Activated T-helper 1 cell treated with anti-CD3 and anti-CD28 coated beads, Interleukin-12 subunit alpha, Interleukin-12 subunit beta, Interleukin-2, Interleukin-4 antibody, amounts not matched to agents 30 ng/mL and 10 ng/mL and 1 ng/mL, durations not matched to agents 14 hours and 24 hours and 36 hours (primary cell): ENCODE data around the gene P2RX3. TPM values are rescaled to one million over a fixed set of nuclear protein-coding genes. Genes with fewer than 3 reads are reported as not detected.

ENCODE experiments used
- DNase-seq: peaks from one replicate; pipeline ENCODE4 v3.0.0; 2021; ENCODE audit warnings: low spot score
- H3K27ac Mint-ChIP-seq: one replicate; pipeline ENCODE4 v1.8.0; 2021; ENCODE audit warnings: mild to moderate bottlenecking, mixed read lengths
- H3K27me3 Mint-ChIP-seq: one replicate; pipeline ENCODE4 v1.8.0; 2022; ENCODE audit warnings: mild to moderate bottlenecking, moderate library complexity, mixed read lengths; ENCODE audit not compliant: insufficient read depth
- H3K36me3 Mint-ChIP-seq: one replicate; pipeline ENCODE4 v1.8.0; 2021; ENCODE audit warnings: low read depth, mixed read lengths
- H3K4me1 Mint-ChIP-seq: one replicate; pipeline ENCODE4 v1.8.0; 2021; ENCODE audit warnings: low read depth, mixed read lengths
- H3K4me3 Mint-ChIP-seq: one replicate; pipeline ENCODE4 v1.8.0; 2021; ENCODE audit warnings: mild to moderate bottlenecking, moderate library complexity, mixed read lengths
- H3K9me3 Mint-ChIP-seq: one replicate; pipeline ENCODE4 v1.8.0; 2021; ENCODE audit warnings: mixed read lengths
- intact Hi-C: fragments of 100-400 bp; cut with micrococcal nuclease; formaldehyde crosslinking; loops from one replicate; pipeline ENCODE4 v1.15.1; 2024
- total RNA-seq: library from RNA; stranded (reverse); gene quantifications from 2 replicates; pipeline ENCODE4 v1.2.3, GENCODE V29; 2022

Gene P2RX3
- total RNA-seq, 1 donor from 2014 or later = not detected

DNA sequence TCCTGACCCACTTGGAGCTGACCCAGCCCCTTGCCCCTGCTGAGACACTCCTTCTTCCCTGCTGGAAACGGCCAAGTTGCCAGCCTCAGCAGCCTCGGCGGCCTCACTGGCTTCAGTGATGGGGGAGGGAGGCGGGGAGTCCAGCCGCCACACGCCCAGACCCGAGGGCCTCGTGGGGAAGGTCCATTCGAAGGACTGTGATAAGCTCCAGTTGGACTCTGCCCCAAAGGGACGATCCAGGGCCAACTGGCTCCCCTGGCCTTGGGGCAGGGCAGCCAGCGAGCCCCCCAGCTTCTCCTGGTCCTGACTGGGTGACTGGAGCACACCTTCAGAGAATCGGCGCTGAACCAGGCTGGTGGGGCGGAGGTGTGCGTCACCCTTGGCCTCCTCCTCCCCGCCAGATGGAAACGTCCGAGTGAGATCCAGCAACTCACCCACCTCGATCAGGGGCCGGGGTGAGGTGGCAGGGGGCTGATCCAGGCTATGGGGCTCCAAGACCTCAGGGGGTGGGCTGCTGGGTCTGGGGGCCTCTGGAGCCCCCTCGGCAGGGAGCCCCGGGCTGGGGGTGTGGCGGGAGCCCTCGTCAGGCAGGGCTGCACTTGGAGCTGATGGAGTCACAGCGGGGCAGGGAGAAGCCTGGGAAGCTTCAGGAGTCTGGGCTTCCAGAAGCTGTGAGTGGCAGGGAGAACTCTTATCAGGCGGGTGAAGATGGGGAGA is 24.9 kb upstream of the P2RX3 start:
- Mint-ChIP-seq H3K4me3 (no peak overlapping the region), H3K36me3 (peaks cover 7% of the 10 kb centered on the region), H3K27ac (no peak overlapping the region), H3K9me3 (no peaks in the 10 kb centered on the region), H3K4me1 (peaks cover 5% of the 10 kb centered on the region), H3K27me3 (no peaks in the 10 kb centered on the region)
- DNase-seq = no peak
- intact Hi-C loops = no loop called here

DNA sequence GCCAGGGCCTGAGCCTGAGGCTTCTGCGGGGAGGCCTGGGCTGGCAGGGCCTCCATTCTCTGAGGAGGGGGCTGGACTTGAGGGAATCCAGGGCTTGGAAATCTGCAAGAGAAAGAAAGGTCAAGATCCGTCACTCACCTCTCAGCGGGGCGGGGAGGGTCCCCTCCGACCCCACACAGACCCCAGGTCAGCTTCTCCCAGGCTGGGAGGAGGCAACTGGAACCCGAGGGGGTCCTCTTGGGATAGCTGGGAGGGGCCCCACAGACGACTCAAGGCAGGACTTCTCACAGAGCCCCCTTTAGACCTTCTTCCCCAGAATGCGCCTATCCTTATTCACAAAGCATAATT is 24.4 kb upstream of the P2RX3 start:
- Mint-ChIP-seq H3K4me1 (peaks cover 5% of the 10 kb centered on the region), H3K4me3 (no peak overlapping the region), H3K36me3 (peaks cover 7% of the 10 kb centered on the region), H3K9me3 (no peaks in the 10 kb centered on the region), H3K27me3 (no peaks in the 10 kb centered on the region), H3K27ac (no peak overlapping the region)
- intact Hi-C loops = no loop called here
- no peak for DNase-seq

DNA sequence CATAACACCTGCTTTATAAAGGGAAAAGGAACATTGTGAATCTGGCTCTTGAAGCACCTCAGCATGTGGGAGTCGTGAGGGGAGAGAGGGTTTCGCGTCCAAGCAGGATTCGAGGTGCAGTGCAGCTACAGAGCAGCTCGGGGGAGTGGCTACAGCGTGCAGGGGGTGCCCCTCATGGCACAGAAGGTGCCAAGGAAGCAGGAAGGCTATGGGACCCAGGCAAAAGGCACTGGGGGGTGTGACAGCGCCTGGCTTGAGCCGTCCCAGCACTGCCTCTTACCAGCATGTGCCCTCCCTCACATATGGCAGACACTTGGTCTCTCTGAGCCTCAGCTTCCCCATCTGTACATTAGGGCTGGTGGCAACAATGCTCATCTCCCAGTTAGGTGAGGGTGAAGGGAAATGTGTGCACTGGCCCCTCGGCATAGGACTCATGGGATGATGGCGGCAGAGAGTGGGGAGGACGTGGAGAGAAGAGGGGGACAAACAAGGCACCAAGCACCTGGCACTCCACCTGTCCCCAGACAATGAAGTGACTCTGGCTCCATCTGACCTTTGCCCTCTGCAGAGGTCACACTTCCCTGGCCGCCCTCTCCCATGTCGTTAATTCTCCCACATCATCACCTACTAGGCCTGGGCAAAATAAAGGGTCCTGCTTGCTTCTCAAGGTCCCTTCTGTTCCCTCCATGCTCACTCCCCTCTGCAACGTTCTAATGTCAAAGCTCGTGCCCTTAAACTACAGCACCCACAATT is 23.8 kb upstream of the P2RX3 start:
- H3K27ac Mint-ChIP-seq = no peak overlapping the region
- intact Hi-C loops = no loop called here
- no peak for DNase-seq
- no peaks in the 10 kb centered on the region for H3K27me3 Mint-ChIP-seq
- H3K36me3 Mint-ChIP-seq = peaks cover 9% of the 10 kb centered on the region
- no peak overlapping the region for H3K4me3 Mint-ChIP-seq
- H3K9me3 Mint-ChIP-seq = no peaks in the 10 kb centered on the region
- H3K4me1 Mint-ChIP-seq = peaks cover 5% of the 10 kb centered on the region

DNA sequence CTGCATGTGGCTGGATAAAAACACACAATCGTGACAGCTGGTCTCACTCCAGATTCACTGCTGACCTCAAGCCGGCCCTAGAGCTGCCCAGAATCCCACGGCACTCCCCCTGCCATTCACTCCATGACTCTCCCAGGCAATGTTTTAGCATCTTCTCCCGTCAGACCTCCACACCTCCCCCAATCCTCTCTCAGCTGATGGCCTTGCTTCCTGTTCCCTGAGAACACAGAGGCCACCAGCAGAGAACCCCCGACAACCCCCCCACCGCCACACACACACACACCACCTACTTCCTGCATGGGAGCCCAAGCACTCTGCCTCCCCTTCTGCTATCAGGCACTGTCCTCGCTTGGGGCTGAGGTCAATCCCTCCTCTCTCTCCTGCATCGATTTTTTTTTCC is 22.7 kb upstream of the P2RX3 start:
- intact Hi-C loops = no loop called here
- no peaks in the 10 kb centered on the region for H3K9me3 Mint-ChIP-seq

DNA sequence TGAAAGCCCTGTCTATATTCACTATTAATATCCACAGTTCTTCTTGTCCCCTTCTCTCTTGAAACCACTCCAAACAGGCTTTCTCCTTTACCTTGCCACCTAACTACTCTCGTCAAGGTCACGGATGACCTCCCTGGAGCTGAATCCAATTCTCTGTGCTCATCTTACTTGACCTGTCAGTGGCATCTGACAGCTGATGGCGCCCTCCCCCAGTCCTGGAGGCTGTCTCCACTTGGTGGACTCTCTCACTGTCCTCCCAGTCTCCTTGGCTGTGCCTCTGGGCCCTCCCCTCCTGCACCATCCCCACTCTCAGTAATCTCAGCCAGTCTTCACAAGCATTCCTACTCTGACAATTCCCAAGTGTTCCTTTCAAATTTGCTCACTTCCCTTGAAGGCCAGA is 22.1 kb upstream of the P2RX3 start:
- intact Hi-C loops = no loop called here
- Mint-ChIP-seq H3K4me1 (peaks cover 9% of the 10 kb centered on the region), H3K27me3 (no peaks in the 10 kb centered on the region), H3K36me3 (peaks cover 13% of the 10 kb centered on the region), H3K4me3 (no peak overlapping the region), H3K27ac (no peak overlapping the region), H3K9me3 (no peaks in the 10 kb centered on the region)
- DNase-seq = no peak

More for the DNA sequence above, 22.7 kb upstream of the P2RX3 start:
- Mint-ChIP-seq H3K4me3 (no peak overlapping the region), H3K36me3 (peaks cover 9% of the 10 kb centered on the region), H3K27me3 (no peaks in the 10 kb centered on the region), H3K4me1 (peaks cover 5% of the 10 kb centered on the region), H3K27ac (no peak overlapping the region)
- no peak for DNase-seq

DNA sequence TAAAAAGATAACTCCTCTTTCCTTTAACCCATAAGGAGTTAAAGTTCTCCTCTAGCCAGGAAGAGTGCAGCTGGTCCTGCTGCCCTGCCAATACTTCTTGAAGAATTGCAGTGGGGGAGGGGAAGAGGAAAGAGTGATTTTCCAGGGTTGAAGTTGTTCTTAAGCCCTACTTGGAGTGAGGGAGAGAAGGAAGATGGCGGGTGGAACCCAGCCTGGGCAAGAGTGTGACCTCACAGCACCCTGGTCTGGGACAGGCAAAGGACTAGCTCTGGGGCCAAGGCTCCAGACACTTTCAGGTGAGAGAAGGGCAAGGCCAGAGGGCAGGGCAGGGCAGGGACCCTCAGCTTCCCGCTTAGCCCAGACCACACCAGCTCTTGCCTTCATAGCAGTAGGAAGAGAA is 20.0 kb upstream of the P2RX3 start:
- DNase-seq = no peak
- peaks cover 21% of the 10 kb centered on the region for H3K4me1 Mint-ChIP-seq
- H3K9me3 Mint-ChIP-seq = no peaks in the 10 kb centered on the region
- intact Hi-C loops = no loop called here
- H3K36me3 Mint-ChIP-seq = peaks cover 10% of the 10 kb centered on the region
- no peak overlapping the region for H3K27ac Mint-ChIP-seq
- no peak overlapping the region for H3K4me3 Mint-ChIP-seq
- H3K27me3 Mint-ChIP-seq = no peaks in the 10 kb centered on the region

DNA sequence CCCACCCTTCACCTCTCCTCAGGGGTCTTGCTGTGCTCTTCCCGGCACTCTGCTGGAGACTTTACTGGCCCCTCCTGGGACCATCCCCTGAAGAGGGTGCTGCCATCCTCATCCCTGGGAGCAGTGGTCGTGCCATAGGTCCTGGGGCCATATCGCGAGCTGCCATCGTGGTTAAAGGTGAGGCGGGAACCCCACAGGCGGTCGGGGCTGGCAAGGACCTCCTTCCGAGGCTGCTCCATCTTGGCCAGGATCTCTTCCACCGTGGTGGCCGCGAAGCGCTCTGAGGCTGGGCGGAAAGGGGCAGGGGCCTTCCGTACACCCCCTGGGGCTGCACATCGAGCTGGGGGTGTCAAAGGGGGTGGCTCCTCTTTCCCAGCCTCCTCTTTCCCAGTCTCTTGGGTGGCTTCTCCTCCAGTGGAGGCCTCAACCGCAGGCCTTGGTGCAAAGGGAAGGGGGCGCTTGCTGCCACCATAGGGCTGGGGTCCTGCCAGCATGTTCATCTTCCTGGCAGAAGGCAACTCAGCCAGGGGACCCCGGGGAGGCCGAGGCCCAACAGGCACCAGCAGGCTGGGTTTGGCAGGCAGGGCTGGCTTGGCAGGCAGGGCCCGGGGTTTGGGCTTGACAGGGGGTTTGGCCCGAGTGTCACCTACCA is 18.0 kb upstream of the P2RX3 start:
- Mint-ChIP-seq H3K4me3 (no peak overlapping the region), H3K36me3 (peaks cover 8% of the 10 kb centered on the region), H3K27ac (no peak overlapping the region), H3K4me1 (peaks cover 32% of the 10 kb centered on the region), H3K27me3 (no peaks in the 10 kb centered on the region), H3K9me3 (no peaks in the 10 kb centered on the region)
- DNase-seq = no peak
- intact Hi-C loops = loop anchor here (5.0 kb wide), 1 partner anchor 337 kb away; the partner anchor contains the start of gene CLP1

DNA sequence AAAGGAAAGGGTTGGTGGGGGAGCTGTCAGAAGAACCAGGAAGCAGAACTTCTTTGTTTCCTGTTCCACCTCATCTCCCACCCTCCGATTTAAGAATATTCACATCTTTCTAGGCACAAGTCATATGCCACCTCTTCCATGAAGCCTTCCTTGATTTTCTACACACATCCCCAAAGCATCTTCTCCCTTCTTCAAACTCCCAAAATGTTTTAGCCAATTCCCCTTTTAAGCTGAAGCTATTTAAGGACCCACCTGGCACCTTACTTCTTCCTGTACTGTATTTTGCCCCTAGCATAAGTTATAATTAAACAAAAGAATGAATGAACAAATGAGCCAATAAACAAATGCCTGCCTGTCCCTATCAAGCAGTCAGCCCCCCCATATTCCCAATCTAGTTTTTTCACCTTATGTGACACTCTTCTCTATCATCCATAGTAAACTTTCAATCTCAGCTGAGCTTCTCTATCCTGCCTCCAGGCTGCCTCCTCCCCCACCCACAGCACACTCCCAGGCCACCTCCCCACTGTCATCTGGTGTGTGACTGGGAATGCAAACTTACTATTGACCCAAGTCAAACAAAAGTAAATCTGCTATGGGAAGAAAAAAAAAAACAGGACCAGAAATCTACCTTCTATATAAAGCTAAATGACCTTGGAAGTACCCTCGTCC is 17.3 kb upstream of the P2RX3 start:
- no peak for DNase-seq
- Mint-ChIP-seq H3K27me3 (no peaks in the 10 kb centered on the region), H3K4me1 (peaks cover 39% of the 10 kb centered on the region), H3K4me3 (no peak overlapping the region), H3K36me3 (peaks cover 14% of the 10 kb centered on the region), H3K27ac (no peak overlapping the region), H3K9me3 (no peaks in the 10 kb centered on the region)
- intact Hi-C loops = loop anchor here (5.0 kb wide), 1 partner anchor 336 kb away; the partner anchor contains the start of gene CLP1

DNA sequence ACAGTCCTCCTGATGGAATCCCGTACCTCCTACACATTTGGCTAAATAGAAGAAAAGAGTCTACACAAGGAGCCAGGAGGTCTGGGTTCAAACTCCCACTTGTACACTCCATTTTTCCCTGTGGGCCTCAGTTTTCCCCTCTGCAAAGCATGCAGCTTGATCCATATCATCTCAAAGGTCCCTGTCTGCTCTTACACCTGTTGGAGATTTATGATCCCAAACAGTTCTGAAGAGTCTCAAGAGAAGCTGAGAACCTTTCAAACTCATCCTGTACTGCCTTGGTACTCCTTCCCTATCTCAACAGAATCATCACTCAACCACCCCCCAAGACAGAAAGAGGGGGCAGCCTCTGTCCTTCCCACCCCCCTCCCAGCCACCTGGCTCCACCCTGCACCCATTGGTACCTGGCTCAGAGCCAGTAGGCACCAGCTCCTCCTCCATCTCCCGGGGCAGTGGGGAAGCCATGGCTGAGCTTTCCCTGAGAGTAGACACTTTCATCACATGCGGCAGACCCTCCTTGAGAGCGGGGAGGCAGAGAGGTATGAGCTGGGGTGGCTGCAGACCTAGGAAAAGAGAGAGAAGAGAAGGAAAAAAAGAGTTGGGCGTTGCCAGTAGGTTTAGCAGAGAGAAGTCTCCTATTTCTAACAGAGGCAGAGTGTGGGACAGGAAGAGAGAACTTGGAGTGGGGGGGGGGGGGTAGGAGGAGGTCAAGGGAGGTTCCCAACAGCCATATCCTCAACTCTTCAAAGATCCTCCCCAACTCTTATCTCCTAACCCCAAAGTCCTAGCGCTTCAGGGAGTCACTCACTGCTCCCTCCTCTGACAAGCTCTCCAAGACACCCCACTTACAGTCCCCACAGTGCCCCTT is 16.5 kb upstream of the P2RX3 start:
- H3K4me3 Mint-ChIP-seq = peak overlapping the region; percentile 50
- H3K4me1 Mint-ChIP-seq = peaks cover 46% of the 10 kb centered on the region
- DNase-seq = no peak
- no peaks in the 10 kb centered on the region for H3K27me3 Mint-ChIP-seq
- H3K27ac Mint-ChIP-seq = peak overlapping the region; percentile 15
- no peaks in the 10 kb centered on the region for H3K9me3 Mint-ChIP-seq
- intact Hi-C loops = loop anchor here (5.0 kb wide), 1 partner anchor 336 kb away; the partner anchor contains the start of gene CLP1
- peaks cover 20% of the 10 kb centered on the region for H3K36me3 Mint-ChIP-seq

DNA sequence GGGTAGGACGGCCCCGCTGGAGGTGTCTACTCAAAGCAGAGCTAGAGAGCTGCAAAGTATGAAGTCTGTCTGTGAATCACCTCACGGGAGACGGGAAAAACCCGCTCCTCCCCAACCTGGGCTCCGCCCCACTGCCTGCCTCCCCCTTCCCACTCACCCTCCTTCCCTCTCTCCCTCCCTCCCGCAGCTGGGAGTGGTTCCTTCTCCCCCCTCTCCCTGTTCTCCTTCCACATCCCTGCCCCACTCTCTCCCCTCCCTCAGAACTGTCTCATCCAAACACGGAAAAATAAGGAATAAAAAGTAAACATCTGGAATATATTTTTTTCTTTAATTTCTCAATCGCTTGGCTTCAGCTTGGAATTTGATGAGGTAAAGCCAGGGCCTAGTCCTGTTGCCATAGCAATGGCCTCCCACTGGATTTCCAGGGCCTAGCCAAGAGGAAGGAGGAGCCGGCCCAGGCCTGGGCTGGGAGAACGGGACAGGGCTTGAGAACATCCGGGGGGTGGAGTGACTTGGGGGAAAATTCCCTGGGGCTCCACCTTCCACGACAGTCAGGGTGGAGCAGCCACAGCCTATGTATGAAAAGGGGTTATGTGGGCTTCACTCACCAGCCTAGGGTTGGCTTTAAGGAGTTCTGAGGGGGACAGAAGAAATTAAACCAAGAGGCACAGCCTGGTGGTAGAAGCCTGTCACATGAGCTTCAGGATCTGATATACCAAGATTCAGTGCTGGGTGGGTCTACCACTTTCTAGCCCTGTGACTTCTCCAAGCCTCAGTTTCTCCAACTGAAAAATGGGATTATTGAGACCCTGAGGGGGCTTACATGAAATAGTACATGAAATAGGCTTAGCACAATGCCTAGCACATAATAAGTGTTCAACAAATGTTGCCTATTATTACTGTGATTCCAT is 15.6 kb upstream of the P2RX3 start:
- Mint-ChIP-seq H3K36me3 (peaks cover 29% of the 10 kb centered on the region), H3K4me3 (peak overlapping the region; percentile 85), H3K9me3 (no peaks in the 10 kb centered on the region), H3K4me1 (peaks cover 50% of the 10 kb centered on the region), H3K27ac (no peak overlapping the region), H3K27me3 (no peaks in the 10 kb centered on the region)
- intact Hi-C loops = loop anchor here (5.0 kb wide), 1 partner anchor 335 kb away; the partner anchor contains the start of gene CLP1
- no peak for DNase-seq

DNA sequence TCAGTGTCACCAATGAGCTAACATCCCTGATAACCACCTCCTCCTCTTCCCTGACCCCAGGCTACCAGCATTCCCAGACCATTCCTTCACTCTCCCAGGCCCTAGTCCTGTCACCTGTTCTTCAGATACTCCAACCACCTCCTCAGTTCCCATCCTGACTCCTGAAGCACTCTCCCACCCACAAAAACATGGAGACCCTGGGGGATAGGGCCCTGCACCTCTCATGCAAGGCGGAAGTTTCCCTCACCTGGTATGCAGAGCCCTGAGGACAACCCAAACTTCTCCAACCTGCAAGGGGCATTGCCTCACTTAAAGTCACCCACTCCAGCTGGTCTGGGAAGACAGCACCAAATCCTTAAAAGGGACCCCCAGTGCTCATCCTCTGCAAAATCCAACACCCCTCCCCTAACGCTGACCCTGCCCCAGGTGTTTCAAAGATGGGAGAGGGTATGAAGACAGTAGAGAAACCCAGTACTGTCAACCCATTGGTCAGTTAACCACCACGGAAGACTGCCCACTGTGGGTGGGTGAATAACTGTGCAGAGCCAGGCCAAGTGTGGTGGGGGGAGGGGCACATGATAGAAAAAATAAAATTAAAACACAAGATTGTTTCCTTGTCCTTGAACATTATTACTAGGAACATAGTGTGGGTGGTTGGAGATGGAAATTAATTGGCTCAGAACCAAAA is 14.8 kb upstream of the P2RX3 start:
- H3K27ac Mint-ChIP-seq = no peak overlapping the region
- peaks cover 34% of the 10 kb centered on the region for H3K36me3 Mint-ChIP-seq
- H3K9me3 Mint-ChIP-seq = no peaks in the 10 kb centered on the region
- no peaks in the 10 kb centered on the region for H3K27me3 Mint-ChIP-seq
- peaks cover 50% of the 10 kb centered on the region for H3K4me1 Mint-ChIP-seq
- H3K4me3 Mint-ChIP-seq = peak overlapping the region; percentile 85
- intact Hi-C loops = loop anchor here (5.0 kb wide), 1 partner anchor 334 kb away; the partner anchor contains the start of gene CLP1
- no peak for DNase-seq
